ENCODE results near the gene UBL5.
"Not testable (repeated sequence)": the region's sequence is repeated elsewhere in the genome, so short reads cannot be mapped to it uniquely, and the experiment has no call there.

The UBL5 gene

DNA sequence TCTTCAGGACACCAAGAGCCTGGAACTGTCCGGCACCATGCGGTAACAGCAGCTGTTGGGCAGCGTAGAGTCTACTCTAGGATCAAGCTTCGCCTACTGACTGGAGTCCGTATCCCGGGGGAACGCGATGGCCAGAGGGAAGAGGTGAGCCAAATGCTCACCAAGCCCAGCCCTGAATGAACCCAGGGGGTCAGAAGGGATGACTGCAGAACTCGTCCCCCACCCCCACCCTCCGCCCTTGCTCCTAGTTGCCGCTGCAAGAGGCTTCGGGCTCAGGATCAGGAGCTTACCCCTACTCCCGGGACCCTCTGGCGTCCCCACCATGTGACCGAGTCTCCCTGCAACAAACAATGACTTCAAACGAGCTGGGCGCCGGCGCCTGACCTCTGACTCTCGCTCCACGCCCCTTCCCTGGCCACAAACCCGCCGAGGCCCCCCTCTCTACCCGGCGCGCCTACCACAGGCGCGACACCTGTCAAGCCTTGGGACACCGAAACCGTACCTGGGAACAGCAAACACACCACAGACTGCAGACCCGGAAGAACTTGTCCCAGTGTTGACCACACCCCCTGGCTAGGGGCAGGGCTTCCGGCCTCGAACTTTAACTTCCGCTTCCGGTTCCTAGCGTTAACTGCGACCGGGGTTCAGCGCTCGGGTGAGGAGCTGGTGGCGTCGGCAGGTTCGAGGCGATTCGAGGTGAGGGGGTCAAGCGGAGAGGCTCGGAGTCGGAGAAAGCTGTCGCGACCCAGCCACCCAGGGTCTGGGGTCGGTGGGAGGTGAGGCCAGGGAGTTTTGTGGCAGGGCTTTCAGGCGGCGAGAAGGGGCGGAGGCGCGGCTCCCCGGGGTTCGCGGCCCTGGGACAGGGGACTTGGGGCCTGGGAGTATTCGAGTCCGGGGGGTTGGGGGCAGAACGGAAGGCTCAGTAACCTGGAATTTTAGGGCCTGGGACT lies at the start of gene UBL5:
TSS of gene UBL5 (plus strand) at position 630 of the 950 bp plus-strand sequence. CDS start 420 bp downstream, outside the sequence.
- Histone ChIP-seq H3K27ac (peak within 1 kb of the TSS; percentile 72), H3K4me3 (IDR thresholded peaks at IDR 0.05; ENCODE audit: insufficient read depth, low read depth, low read length) (peak within 1 kb of the TSS; percentile 11), H3K9ac (peak within 1 kb of the TSS; percentile 64), H3K79me2 (ENCODE audit: insufficient read depth, low read depth) (peaks cover 64% of the 10 kb centered on the region), H2AFZ (ENCODE audit: low read depth) (peak within 1 kb of the TSS; percentile 28), H4K20me1 (ENCODE audit: insufficient read depth) (no peaks in the 10 kb centered on the region), H3K27me3 (ENCODE audit: insufficient read depth, low read depth) (no peaks in the 10 kb centered on the region), H3K4me1 (ENCODE audit: low read depth, poor library complexity, severe bottlenecking) (peaks cover 50% of the 10 kb centered on the region), H3K4me2 (peak within 1 kb of the TSS; percentile 79), H3K36me3 (ENCODE audit: insufficient read depth) (peaks cover 3% of the 10 kb centered on the region; the same call in 1 of the 2 replicates)
- TF ChIP-seq, protein P1, sequence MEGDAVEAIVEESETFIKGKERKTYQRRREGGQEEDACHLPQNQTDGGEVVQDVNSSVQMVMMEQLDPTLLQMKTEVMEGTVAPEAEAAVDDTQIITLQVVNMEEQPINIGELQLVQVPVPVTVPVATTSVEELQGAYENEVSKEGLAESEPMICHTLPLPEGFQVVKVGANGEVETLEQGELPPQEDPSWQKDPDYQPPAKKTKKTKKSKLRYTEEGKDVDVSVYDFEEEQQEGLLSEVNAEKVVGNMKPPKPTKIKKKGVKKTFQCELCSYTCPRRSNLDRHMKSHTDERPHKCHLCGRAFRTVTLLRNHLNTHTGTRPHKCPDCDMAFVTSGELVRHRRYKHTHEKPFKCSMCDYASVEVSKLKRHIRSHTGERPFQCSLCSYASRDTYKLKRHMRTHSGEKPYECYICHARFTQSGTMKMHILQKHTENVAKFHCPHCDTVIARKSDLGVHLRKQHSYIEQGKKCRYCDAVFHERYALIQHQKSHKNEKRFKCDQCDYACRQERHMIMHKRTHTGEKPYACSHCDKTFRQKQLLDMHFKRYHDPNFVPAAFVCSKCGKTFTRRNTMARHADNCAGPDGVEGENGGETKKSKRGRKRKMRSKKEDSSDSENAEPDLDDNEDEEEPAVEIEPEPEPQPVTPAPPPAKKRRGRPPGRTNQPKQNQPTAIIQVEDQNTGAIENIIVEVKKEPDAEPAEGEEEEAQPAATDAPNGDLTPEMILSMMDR (conservative IDR thresholded peaks at IDR 0.05; ENCODE audit: low read depth, low read length): no peak

DNA sequence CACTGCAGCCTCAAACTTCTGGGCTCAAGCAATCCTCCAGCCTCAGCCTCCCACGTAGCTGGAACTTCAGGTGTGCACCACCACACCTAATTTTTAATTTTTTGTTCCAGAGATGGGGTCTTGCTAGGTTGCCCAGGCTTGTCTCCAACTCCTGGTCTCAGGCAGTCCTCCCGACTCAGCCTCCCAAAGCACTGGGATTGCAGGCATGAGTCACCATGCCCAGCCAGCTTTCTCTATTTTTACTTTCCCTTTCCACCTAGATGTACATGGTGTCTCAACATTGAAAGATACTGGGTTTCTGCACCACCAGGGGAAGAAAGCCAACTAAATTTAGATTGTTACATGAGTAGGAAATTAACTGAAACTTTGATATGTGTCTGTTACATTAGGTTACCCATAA lies 45.4 kb upstream of the UBL5 start:
- H2AFZ ChIP-seq (ENCODE audit: low read depth): no peak overlapping the region
- H3K4me2 ChIP-seq: no peak overlapping the region
- H3K4me3 ChIP-seq (IDR thresholded peaks at IDR 0.05; ENCODE audit: insufficient read depth, low read depth, low read length): no peak overlapping the region
- H3K4me1 ChIP-seq (ENCODE audit: low read depth, poor library complexity, severe bottlenecking): peaks cover 6% of the 10 kb centered on the region
- no peaks in the 10 kb centered on the region for H3K27me3 ChIP-seq (ENCODE audit: insufficient read depth, low read depth)
- H3K9ac ChIP-seq: no peak overlapping the region
- TF ChIP-seq, protein P1 (conservative IDR thresholded peaks at IDR 0.05; ENCODE audit: low read depth, low read length): no peak
- H3K36me3 ChIP-seq (ENCODE audit: insufficient read depth): no peaks in the 10 kb centered on the region
- H3K27ac ChIP-seq: no peak overlapping the region
- no peaks in the 10 kb centered on the region for H4K20me1 ChIP-seq (ENCODE audit: insufficient read depth)
- H3K79me2 ChIP-seq (ENCODE audit: insufficient read depth, low read depth): no peaks in the 10 kb centered on the region

DNA sequence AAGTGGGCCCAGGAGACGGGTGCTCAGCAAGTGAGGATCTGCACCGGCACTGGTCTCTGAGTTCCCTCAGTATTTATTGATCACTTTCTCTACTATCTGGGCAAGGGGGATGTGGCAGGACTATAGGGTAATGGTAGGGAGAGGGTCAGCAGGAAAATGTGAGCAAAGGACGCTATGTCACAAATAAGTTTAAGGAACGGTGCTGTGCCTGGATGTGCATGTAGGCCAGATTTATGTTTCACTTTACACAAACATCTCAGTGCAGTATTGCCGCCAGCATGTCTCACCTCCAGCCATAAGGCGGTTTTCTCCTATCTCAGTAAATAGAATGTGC lies 43.6 kb upstream of the UBL5 start:
- not testable (repeated sequence) for H3K4me2 ChIP-seq; H3K27ac ChIP-seq; H3K79me2 ChIP-seq (ENCODE audit: insufficient read depth, low read depth); H2AFZ ChIP-seq (ENCODE audit: low read depth); H3K36me3 ChIP-seq (ENCODE audit: insufficient read depth); H3K4me3 ChIP-seq (IDR thresholded peaks at IDR 0.05; ENCODE audit: insufficient read depth, low read depth, low read length); H3K9ac ChIP-seq; H3K4me1 ChIP-seq (ENCODE audit: low read depth, poor library complexity, severe bottlenecking); H3K27me3 ChIP-seq (ENCODE audit: insufficient read depth, low read depth); H4K20me1 ChIP-seq (ENCODE audit: insufficient read depth)

DNA sequence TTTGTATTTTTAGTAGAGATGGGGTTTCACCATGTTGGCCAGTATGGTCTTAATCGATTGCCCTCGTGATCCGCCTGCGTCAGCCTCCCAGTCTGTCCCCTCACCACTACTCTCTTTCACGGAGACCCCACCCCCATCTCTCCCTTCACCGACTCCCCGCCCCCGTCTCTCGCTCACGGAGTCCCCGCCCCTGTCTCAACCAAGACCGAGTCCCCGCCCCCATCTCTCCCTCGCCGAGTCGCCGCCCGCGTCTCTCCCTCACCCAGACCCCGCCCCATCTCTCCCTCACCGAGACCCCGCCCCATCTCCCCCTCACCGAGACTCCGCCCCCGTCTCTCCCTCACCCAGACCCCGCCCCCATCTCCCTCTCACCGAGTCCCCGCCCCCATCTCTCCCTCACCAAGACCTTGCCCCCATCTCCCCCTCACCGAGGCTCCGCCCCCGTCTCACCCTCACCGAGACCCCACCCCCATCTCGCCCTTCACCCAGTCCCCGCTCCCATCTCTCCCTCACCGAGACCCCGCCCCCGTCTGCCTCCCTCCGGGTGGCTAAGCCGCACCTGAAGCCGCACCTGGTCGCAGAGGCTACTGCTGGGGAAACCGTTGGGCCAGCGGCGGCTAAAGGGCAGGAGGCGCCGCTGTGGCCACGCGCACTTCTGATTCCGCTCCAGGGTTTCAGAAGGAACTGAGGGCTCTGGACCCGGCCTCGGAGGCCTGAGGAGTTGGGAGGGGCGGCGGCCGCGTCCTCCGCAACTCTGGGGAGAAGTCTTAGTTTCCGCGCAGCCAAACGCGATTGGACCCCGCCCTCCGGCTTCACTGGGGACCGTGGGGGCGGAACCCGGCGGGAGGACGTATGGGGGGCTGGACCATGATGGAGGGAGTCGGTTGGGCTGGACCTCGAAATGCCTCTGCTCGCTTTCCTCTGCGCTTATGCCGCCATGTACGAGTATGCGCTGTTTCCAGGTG lies 42.1 kb upstream of the UBL5 start:
- H3K27ac ChIP-seq: peak overlapping the region; percentile 32; the same call in 1 of the 2 replicates
- TF ChIP-seq, protein P1 (conservative IDR thresholded peaks at IDR 0.05; ENCODE audit: low read depth, low read length): no peak
- H2AFZ ChIP-seq (ENCODE audit: low read depth): peak overlapping the region; percentile 98
- no peak overlapping the region for H3K4me3 ChIP-seq (IDR thresholded peaks at IDR 0.05; ENCODE audit: insufficient read depth, low read depth, low read length)
- H3K36me3 ChIP-seq (ENCODE audit: insufficient read depth): no peaks in the 10 kb centered on the region
- no peaks in the 10 kb centered on the region for H3K27me3 ChIP-seq (ENCODE audit: insufficient read depth, low read depth)
- peaks cover 6% of the 10 kb centered on the region for H3K4me1 ChIP-seq (ENCODE audit: low read depth, poor library complexity, severe bottlenecking)
- H3K4me2 ChIP-seq: peak overlapping the region; percentile 86
- no peaks in the 10 kb centered on the region for H4K20me1 ChIP-seq (ENCODE audit: insufficient read depth)
- H3K9ac ChIP-seq: no peak overlapping the region; the same call in 1 of the 2 replicates
- no peaks in the 10 kb centered on the region for H3K79me2 ChIP-seq (ENCODE audit: insufficient read depth, low read depth)
